OCI-LY1 (cell line): ENCODE data around the gene PLXNA2.

Experiments used
- H2AFZ ChIP-seq: fragments of 200-600 bp; sonication (generic), shearing (Covaris generic); 2 replicates; pipeline ENCODE4 v1.6.0; 2014; ENCODE audit warnings: antibody characterized with exemption, mild to moderate bottlenecking, low read length
- H3F3A ChIP-seq: fragments of 200-600 bp; sonication (generic), shearing (Covaris generic); 2 replicates; pipeline ENCODE4 v1.6.0; 2014; ENCODE audit warnings: mild to moderate bottlenecking, antibody characterized with exemption, low read length, moderate library complexity; ENCODE audit not compliant: insufficient read depth
- H3K27ac ChIP-seq: fragments of 200-600 bp; sonication (generic); 2 replicates; pipeline ENCODE4 v1.5.1; 2014; ENCODE audit warnings: low read length, mixed run types, mild to moderate bottlenecking, low read depth; ENCODE audit not compliant: poor library complexity, severe bottlenecking
- H3K27me3 ChIP-seq: fragments of 200-600 bp; sonication (generic); 2 replicates; pipeline ENCODE4 v1.6.0; 2014; ENCODE audit warnings: antibody characterized with exemption, mild to moderate bottlenecking, low read length, moderate library complexity; ENCODE audit not compliant: insufficient read depth
- H3K36me3 ChIP-seq: fragments of 200-600 bp; sonication (generic); 2 replicates; pipeline ENCODE4 v1.6.1; 2014; ENCODE audit warnings: mild to moderate bottlenecking, antibody characterized with exemption, low read length, moderate library complexity, mixed read lengths; ENCODE audit not compliant: insufficient read depth
- H3K4me1 ChIP-seq: fragments of 200-600 bp; sonication (generic); 2 replicates; pipeline ENCODE4 v1.5.1; 2014; ENCODE audit warnings: mild to moderate bottlenecking, low read length, moderate library complexity; ENCODE audit not compliant: insufficient read depth, severe bottlenecking
- H3K4me2 ChIP-seq: fragments of 200-600 bp; sonication (generic), shearing (Covaris generic); 2 replicates; pipeline ENCODE4 v1.6.1; 2014; ENCODE audit warnings: low read length
- H3K4me3 ChIP-seq: fragments of 200-600 bp; sonication (generic); 2 replicates; pipeline ENCODE4 v1.5.1; 2014; ENCODE audit warnings: low read length, low read depth, mild to moderate bottlenecking, mixed read lengths; ENCODE audit not compliant: poor library complexity, severe bottlenecking
- H3K79me2 ChIP-seq: fragments of 200-600 bp; shearing (Covaris generic); 2 replicates; pipeline ENCODE4 v1.6.1; 2016; ENCODE audit warnings: mixed run types, low read length, mixed read lengths; ENCODE audit not compliant: insufficient read depth
- H3K9ac ChIP-seq: fragments of 200-600 bp; sonication (generic), shearing (Covaris generic); 2 replicates; pipeline ENCODE4 v1.6.1; 2014; ENCODE audit warnings: mild to moderate bottlenecking, low read length, mixed read lengths
- H3K9me2 ChIP-seq: fragments of 200-600 bp; sonication (generic), shearing (Covaris generic); 2 replicates; pipeline ENCODE4 v1.6.1; 2014; ENCODE audit warnings: low read depth, mild to moderate bottlenecking, low read length, mixed read lengths
- H3K9me3 ChIP-seq: fragments of 200-600 bp; shearing (Covaris generic); 2 replicates; pipeline ENCODE4 v1.6.1; 2014; ENCODE audit warnings: low read length, mixed read lengths
- H4K20me1 ChIP-seq: fragments of 200-600 bp; sonication (generic), shearing (Covaris generic); 2 replicates; pipeline ENCODE4 v1.6.0; 2016; ENCODE audit warnings: mild to moderate bottlenecking, low read length; ENCODE audit not compliant: insufficient read depth
- CTCF ChIP-seq: fragments of 200-600 bp; sonication (generic), shearing (Covaris generic); IDR thresholded peaks from 2 replicates; pipeline ENCODE4 v1.5.1; 2017; ENCODE audit warnings: mild to moderate bottlenecking, antibody characterized with exemption, low read length, moderate library complexity, mixed read lengths
- EZH2 ChIP-seq: fragments of 200-600 bp; sonication (generic), shearing (Covaris generic); IDR thresholded peaks from 2 replicates; pipeline ENCODE4 v1.8.0; 2017; ENCODE audit warnings: borderline replicate concordance, mixed run types, mild to moderate bottlenecking, antibody characterized with exemption, low read length, moderate library complexity, mixed read lengths

PLXNA2 gene

GRCh38 chr1:208177656-208178055 is 66.5 kb downstream of the PLXNA2 start:
- no peaks in the 10 kb centered on the region for H3K79me2 ChIP-seq
- H3K4me3 ChIP-seq = no peak overlapping the region
- no peaks in the 10 kb centered on the region for H3K4me1 ChIP-seq
- H3K27ac ChIP-seq = no peak overlapping the region
- no peaks in the 10 kb centered on the region for H4K20me1 ChIP-seq
- H3F3A ChIP-seq = no peaks in the 10 kb centered on the region
- H3K9ac ChIP-seq = no peak overlapping the region
- H2AFZ ChIP-seq = no peak overlapping the region
- no peaks in the 10 kb centered on the region for H3K9me3 ChIP-seq
- H3K4me2 ChIP-seq = no peak overlapping the region
- TF ChIP-seq CTCF (no peak), EZH2 (no peak)
- H3K9me2 ChIP-seq = no peaks in the 10 kb centered on the region
- H3K27me3 ChIP-seq = no peaks in the 10 kb centered on the region
- H3K36me3 ChIP-seq = no peaks in the 10 kb centered on the region

- no peak for TF ChIP-seq CTCF
- TF ChIP-seq EZH2 = no peak
- Histone ChIP-seq H3K36me3 (no peaks in the 10 kb centered on the region), H3K9me2 (no peaks in the 10 kb centered on the region), H3K9ac (no peak overlapping the region), H3K9me3 (no peaks in the 10 kb centered on the region), H3K4me1 (no peaks in the 10 kb centered on the region), H4K20me1 (no peaks in the 10 kb centered on the region), H3K27ac (no peak overlapping the region), H3K4me2 (no peak overlapping the region), H3K27me3 (no peaks in the 10 kb centered on the region), H2AFZ (no peak overlapping the region), H3K4me3 (no peak overlapping the region), H3K79me2 (no peaks in the 10 kb centered on the region), H3F3A (no peaks in the 10 kb centered on the region)
These were observed 67.5 kb downstream of the PLXNA2 start for GRCh38 chr1:208176649-208177048.

GRCh38 chr1:208175508-208175895 is 68.7 kb downstream of the PLXNA2 start:
- Histone ChIP-seq H3K4me3 (no peak overlapping the region), H4K20me1 (no peaks in the 10 kb centered on the region), H3F3A (no peaks in the 10 kb centered on the region), H3K27me3 (no peaks in the 10 kb centered on the region), H3K4me1 (no peaks in the 10 kb centered on the region), H3K36me3 (no peaks in the 10 kb centered on the region), H3K4me2 (no peak overlapping the region), H2AFZ (no peak overlapping the region), H3K9ac (no peak overlapping the region), H3K9me3 (no peaks in the 10 kb centered on the region), H3K79me2 (no peaks in the 10 kb centered on the region), H3K27ac (no peak overlapping the region), H3K9me2 (no peaks in the 10 kb centered on the region)
- TF ChIP-seq CTCF (no peak), EZH2 (no peak)
